Epithelial cell of prostate (primary cell): ENCODE results near the gene UBL3.
A peak's percentile ranks its signal among the peaks of the same experiment; 100 is the strongest.

Experiments used
- DNase-seq: peaks from one replicate; pipeline ENCODE4 v3.0.0-alpha.2; 2011; ENCODE audit warnings: low read depth, low spot score
- H3K27ac ChIP-seq: fragments of 450-650 bp; 2 replicates; pipeline ENCODE4 v1.5.1; 2017; ENCODE audit warnings: mild to moderate bottlenecking

The UBL3 gene

GRCh38 chr13:29850213-29850898, at the start of gene UBL3:
Gene UBL3, minus strand, starts transcription at chr13:29850617. Its CDS starts 1,079 bp downstream, at chr13:29849538.
- DNase-seq, result peak; percentile 90
- H3K27ac ChIP-seq, result peak within 1 kb of the TSS; percentile 90

GRCh38 chr13:29897102-29897501, 46.7 kb upstream of the UBL3 start:
- no peak for DNase-seq

GRCh38 chr13:29893438-29893837, 43.0 kb upstream of the UBL3 start:
- no peak for DNase-seq
- H3K27ac ChIP-seq, result no peak overlapping the region

More at GRCh38 chr13:29897102-29897501, 46.7 kb upstream of the UBL3 start:
- no peak overlapping the region for H3K27ac ChIP-seq

GRCh38 chr13:29892151-29892550, 41.7 kb upstream of the UBL3 start:
- no peak overlapping the region for H3K27ac ChIP-seq
- DNase-seq, result no peak

- DNase-seq, result no peak
- H3K27ac ChIP-seq, result no peak overlapping the region
Measured at GRCh38 chr13:29889111-29889510, 38.7 kb upstream of the UBL3 start.

GRCh38 chr13:29888306-29888705, 37.9 kb upstream of the UBL3 start:
- DNase-seq, result no peak

GRCh38 chr13:29887686-29888085, 37.3 kb upstream of the UBL3 start:
- no peak overlapping the region for H3K27ac ChIP-seq
- no peak for DNase-seq

More at GRCh38 chr13:29888306-29888705, 37.9 kb upstream of the UBL3 start:
- H3K27ac ChIP-seq, result no peak overlapping the region

GRCh38 chr13:29887030-29887557, 36.7 kb upstream of the UBL3 start:
- DNase-seq, result no peak

GRCh38 chr13:29886446-29886845, 36.0 kb upstream of the UBL3 start:
- DNase-seq, result no peak

More at GRCh38 chr13:29887030-29887557, 36.7 kb upstream of the UBL3 start:
- H3K27ac ChIP-seq, result no peak overlapping the region

GRCh38 chr13:29885989-29886388, 35.6 kb upstream of the UBL3 start:
- no peak for DNase-seq
- no peak overlapping the region for H3K27ac ChIP-seq

More at GRCh38 chr13:29886446-29886845, 36.0 kb upstream of the UBL3 start:
- H3K27ac ChIP-seq, result no peak overlapping the region

GRCh38 chr13:29884671-29885430, 34.4 kb upstream of the UBL3 start:
- H3K27ac ChIP-seq, result no peak overlapping the region

GRCh38 chr13:29883941-29884518, 33.6 kb upstream of the UBL3 start:
- no peak for DNase-seq
- no peak overlapping the region for H3K27ac ChIP-seq

More at GRCh38 chr13:29884671-29885430, 34.4 kb upstream of the UBL3 start:
- DNase-seq, result no peak

- DNase-seq, result no peak
Measured at GRCh38 chr13:29882076-29882475, 31.7 kb upstream of the UBL3 start.

GRCh38 chr13:29878101-29878500, 27.7 kb upstream of the UBL3 start:
- no peak for DNase-seq

More at GRCh38 chr13:29882076-29882475, 31.7 kb upstream of the UBL3 start:
- H3K27ac ChIP-seq, result no peak overlapping the region

GRCh38 chr13:29877456-29878078, 27.1 kb upstream of the UBL3 start:
- no peak overlapping the region for H3K27ac ChIP-seq
- no peak for DNase-seq

More at GRCh38 chr13:29878101-29878500, 27.7 kb upstream of the UBL3 start:
- no peak overlapping the region for H3K27ac ChIP-seq

GRCh38 chr13:29875646-29876045, 25.2 kb upstream of the UBL3 start:
- H3K27ac ChIP-seq, result no peak overlapping the region
- DNase-seq, result no peak

- no peak for DNase-seq
- H3K27ac ChIP-seq, result no peak overlapping the region
Measured at GRCh38 chr13:29868581-29868980, 18.2 kb upstream of the UBL3 start.

- no peak overlapping the region for H3K27ac ChIP-seq
- no peak for DNase-seq
Measured at GRCh38 chr13:29865934-29866333, 15.5 kb upstream of the UBL3 start.

- DNase-seq, result peak; percentile 12
- peak overlapping the region; percentile 58 for H3K27ac ChIP-seq
Measured at GRCh38 chr13:29861694-29862110, 11.3 kb upstream of the UBL3 start.

- H3K27ac ChIP-seq, result no peak overlapping the region
- DNase-seq, result no peak
Measured at GRCh38 chr13:29859971-29860370, 9.6 kb upstream of the UBL3 start.
